Transverse colon (tissue), 4 donors: ENCODE results near the gene B4GALT5. TPM values are rescaled to one million over a fixed set of nuclear protein-coding genes. Genes with fewer than 3 reads are reported as not detected.

Experiments used
- DNase-seq: peaks from one replicate; pipeline ENCODE4 v3.0.0-alpha.2; 2019
- H3K27ac ChIP-seq, 4 donors: fragments of 200-600 bp; sonication (generic); 2 replicates each; pipeline ENCODE4 v1.5.1; 2016 to 2018; ENCODE audit warnings: inconsistent platforms in 4 of 4
- H3K27me3 ChIP-seq: fragments of 200-600 bp; sonication (generic); 2 replicates; pipeline ENCODE4 v1.5.1; 2017; ENCODE audit warnings: inconsistent platforms
- H3K36me3 ChIP-seq, 4 donors: fragments of 200-600 bp; sonication (generic); 2 replicates each; pipeline ENCODE4 v1.5.1; 2017 to 2019; ENCODE audit warnings: inconsistent platforms in 4 of 4
- H3K4me1 ChIP-seq, 4 donors: fragments of 200-600 bp; sonication (generic); 2 replicates each; pipeline ENCODE4 v1.5.1; 2017 to 2020; ENCODE audit warnings: inconsistent platforms in 4 of 4
- H3K4me3 ChIP-seq, 4 donors: fragments of 200-600 bp; sonication (generic); 1 replicate in 1 of 4; 2 replicates in 3 of 4; pipeline versions ENCODE4 v1.5.1 to v1.6.1; 2017 to 2019; ENCODE audit warnings: inconsistent platforms in 4 of 4
- H3K9me3 ChIP-seq, 2 donors: fragments of 200-600 bp; sonication (generic); 2 replicates each; pipeline ENCODE4 v1.5.1; 2017 to 2019; ENCODE audit warnings: inconsistent platforms in 2 of 2
- EP300 ChIP-seq: sonication (generic); formaldehyde crosslinking; IDR thresholded peaks from one replicate; pipeline ENCODE4 v1.6.1; 2017; ENCODE audit warnings: antibody characterized with exemption, low read depth
- POLR2A ChIP-seq: fragments of 450-650 bp; IDR thresholded peaks from one replicate; pipeline ENCODE4 v1.6.1; 2016; ENCODE audit warnings: antibody characterized with exemption, mild to moderate bottlenecking, moderate library complexity
- POLR2AphosphoS5 ChIP-seq, 3 donors: sonication (generic); formaldehyde crosslinking; IDR thresholded peaks; one replicate each; pipeline ENCODE4 v1.6.1; 2016; ENCODE audit warnings: antibody characterized with exemption in 3 of 3
- WGBS, 2 donors: methylation state at CpG; one replicate each; pipeline ENCODE4 v1.1.5; 2018; ENCODE audit warnings: low coverage in 1 of 2; 5-methylcytosine and 5-hydroxymethylcytosine counted together
- in situ Hi-C, 4 donors: fragments of 200-750 bp; cut with MboI; loops; one replicate each; pipeline versions ENCODE4 v1.15.0 to v1.15.1; 2017; ENCODE audit warnings: low sequenced_read_pairs in 3 of 4, low pct_ligation_motif_present in 1 of 4, low pct_unique_long_range_greater_than_20kb in 1 of 4
- intact Hi-C: fragments of 100-400 bp; cut with DNase I; formaldehyde crosslinking; loops from one replicate; pipeline ENCODE4 v1.15.1; 2023; ENCODE audit warnings: low total_unique reads
- total RNA-seq, 4 donors: library from RNA; depleted of rRNA; stranded (reverse); fragments of >200 nt; gene quantifications; one replicate each; pipeline ENCODE4 v1.1.0, GENCODE V29; 2016
- TF ChIP-seq, protein P1 (sequence below), 5 experiments: fragments of 200-600 bp in 3 of 5; fragments of 450-650 bp in 2 of 5; sonication (generic) in 3 of 5; IDR thresholded peaks; 1 replicate in 2 of 5; 2 replicates in 3 of 5; pipeline ENCODE4 v1.5.1; 2016 to 2017; ENCODE audit warnings: antibody characterized with exemption in 5 of 5, inconsistent platforms in 3 of 5, mild to moderate bottlenecking in 2 of 5, moderate library complexity in 1 of 5

The B4GALT5 gene
- total RNA-seq, 4 donors from 2014 or later: 22.3 to 43.2 (median 29.4) TPM

DNA sequence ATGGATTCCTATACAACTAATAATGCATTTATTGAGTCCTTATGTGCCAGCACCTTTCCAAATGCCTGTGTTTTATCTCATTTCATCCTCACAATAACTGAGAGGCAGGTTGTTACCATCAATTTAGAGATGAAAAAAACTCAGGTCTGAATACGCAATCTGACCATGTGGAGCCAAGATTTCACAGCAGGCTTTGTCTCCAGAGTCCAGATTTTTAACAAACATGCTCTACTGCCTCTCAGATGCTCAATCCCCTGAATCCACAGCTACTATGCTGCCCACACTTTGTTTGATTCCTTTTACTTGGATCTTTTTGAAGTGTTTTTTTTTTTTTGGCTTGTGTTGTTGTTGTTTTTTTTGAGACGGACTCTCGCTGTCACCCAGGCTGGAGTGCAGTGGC is 46.8 kb downstream of the B4GALT5 start:
- no peaks in the 10 kb centered on the region for H3K9me3 ChIP-seq
- H3K4me1 ChIP-seq: peaks cover 2 to 50% (median 21%) of the 10 kb centered on the region in 4 donors
- no peak overlapping the region for H3K27ac ChIP-seq
- no peak for TF ChIP-seq POLR2A
- TF ChIP-seq, protein P1, sequence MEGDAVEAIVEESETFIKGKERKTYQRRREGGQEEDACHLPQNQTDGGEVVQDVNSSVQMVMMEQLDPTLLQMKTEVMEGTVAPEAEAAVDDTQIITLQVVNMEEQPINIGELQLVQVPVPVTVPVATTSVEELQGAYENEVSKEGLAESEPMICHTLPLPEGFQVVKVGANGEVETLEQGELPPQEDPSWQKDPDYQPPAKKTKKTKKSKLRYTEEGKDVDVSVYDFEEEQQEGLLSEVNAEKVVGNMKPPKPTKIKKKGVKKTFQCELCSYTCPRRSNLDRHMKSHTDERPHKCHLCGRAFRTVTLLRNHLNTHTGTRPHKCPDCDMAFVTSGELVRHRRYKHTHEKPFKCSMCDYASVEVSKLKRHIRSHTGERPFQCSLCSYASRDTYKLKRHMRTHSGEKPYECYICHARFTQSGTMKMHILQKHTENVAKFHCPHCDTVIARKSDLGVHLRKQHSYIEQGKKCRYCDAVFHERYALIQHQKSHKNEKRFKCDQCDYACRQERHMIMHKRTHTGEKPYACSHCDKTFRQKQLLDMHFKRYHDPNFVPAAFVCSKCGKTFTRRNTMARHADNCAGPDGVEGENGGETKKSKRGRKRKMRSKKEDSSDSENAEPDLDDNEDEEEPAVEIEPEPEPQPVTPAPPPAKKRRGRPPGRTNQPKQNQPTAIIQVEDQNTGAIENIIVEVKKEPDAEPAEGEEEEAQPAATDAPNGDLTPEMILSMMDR (IDR thresholded peaks at IDR 0.05): no peak
- TF ChIP-seq EP300: no peak
- no peak for TF ChIP-seq POLR2AphosphoS5 (IDR thresholded peaks at IDR 0.05)
- in situ Hi-C loops (no loop called here), intact Hi-C loops (no loop called here)
- no peaks in the 10 kb centered on the region for H3K27me3 ChIP-seq
- 54 to 80% methylated on average over 3 of the region's 3 CpGs for WGBS, 2 donors
- H3K36me3 ChIP-seq: no peaks in the 10 kb centered on the region
- DNase-seq: no peak
- no peak overlapping the region for H3K4me3 ChIP-seq

DNA sequence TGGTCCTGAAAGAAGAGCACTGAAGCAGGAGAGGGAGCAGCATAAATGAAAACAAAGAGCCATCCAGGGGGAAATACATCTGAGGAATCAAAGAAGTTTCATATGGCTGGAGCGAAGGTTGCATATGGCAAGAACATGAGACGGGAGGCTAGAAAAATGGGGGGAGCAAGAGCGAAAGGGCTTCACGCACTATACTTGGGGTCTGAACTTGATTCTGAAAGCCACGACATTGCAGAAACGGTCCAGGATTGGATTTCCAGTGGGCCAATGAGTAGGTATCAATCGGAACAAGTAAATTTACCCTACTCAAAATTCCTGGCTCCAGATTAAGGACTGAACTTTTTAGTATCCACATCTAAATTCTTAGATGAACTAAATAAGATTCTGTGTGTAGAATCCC is 47.9 kb downstream of the B4GALT5 start:
- DNase-seq: no peak
- Histone ChIP-seq H3K36me3 (no peaks in the 10 kb centered on the region), H3K27me3 (no peaks in the 10 kb centered on the region), H3K27ac (no peak overlapping the region), H3K9me3 (no peaks in the 10 kb centered on the region), H3K4me1 (peaks cover 0 to 47% (median 14%) of the 10 kb centered on the region in 4 donors), H3K4me3 (no peak overlapping the region)
- 90 to 93% methylated on average over 4 to 7 of the region's 7 CpGs for WGBS, 2 donors
- intact Hi-C loops: no loop called here
- in situ Hi-C loops: no loop called here
- TF ChIP-seq POLR2A (no peak), EP300 (no peak), POLR2AphosphoS5 (IDR thresholded peaks at IDR 0.05) (no peak)
- TF ChIP-seq, protein P1 (IDR thresholded peaks at IDR 0.05): no peak

DNA sequence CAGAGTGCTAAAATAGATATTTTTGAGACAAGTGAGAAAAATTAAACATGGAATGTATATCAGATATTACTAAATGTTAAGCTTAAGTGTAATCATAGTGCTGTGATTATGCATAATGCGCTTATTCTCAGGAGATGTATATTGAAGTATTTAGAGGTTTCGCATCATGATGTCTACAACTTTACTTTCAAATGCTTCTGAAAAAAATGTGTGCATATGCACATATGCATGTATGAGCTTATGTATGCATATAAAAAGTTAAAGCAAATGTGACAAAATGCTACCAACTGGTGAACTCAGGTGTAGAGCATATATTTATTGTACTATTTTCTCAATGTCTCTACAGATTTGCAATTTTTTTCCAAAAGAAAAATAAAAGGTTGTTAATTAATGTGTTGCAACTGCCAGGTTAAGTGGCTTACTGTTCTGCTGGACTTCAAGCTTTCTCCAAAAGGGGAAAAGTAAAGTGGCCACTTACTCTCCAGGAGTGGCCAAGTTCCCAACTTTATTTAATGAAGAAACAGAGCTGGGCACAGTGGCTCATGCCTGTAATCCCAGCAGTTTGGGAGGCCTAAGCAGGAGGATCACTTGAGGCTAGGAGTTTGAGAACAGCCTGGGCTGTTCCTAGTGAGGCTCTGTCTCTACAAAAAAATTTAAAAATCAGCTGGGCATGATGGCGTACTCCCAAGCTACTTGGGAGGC is 48.9 kb downstream of the B4GALT5 start:
- H3K27me3 ChIP-seq: no peaks in the 10 kb centered on the region
- peaks cover 0 to 43% (median 8%) of the 10 kb centered on the region in 4 donors for H3K4me1 ChIP-seq
- no peak overlapping the region for H3K4me3 ChIP-seq
- DNase-seq: no peak
- intact Hi-C loops (no loop called here), in situ Hi-C loops (no loop called here)
- H3K36me3 ChIP-seq: no peaks in the 10 kb centered on the region
- H3K27ac ChIP-seq: no peak overlapping the region
- TF ChIP-seq, protein P1 (IDR thresholded peaks at IDR 0.05): no peak
- no peak for TF ChIP-seq POLR2AphosphoS5 (IDR thresholded peaks at IDR 0.05)
- TF ChIP-seq POLR2A: no peak
- 96 to 100% methylated on average over 2 to 3 of the region's 3 CpGs for WGBS, 2 donors
- H3K9me3 ChIP-seq: no peaks in the 10 kb centered on the region

DNA sequence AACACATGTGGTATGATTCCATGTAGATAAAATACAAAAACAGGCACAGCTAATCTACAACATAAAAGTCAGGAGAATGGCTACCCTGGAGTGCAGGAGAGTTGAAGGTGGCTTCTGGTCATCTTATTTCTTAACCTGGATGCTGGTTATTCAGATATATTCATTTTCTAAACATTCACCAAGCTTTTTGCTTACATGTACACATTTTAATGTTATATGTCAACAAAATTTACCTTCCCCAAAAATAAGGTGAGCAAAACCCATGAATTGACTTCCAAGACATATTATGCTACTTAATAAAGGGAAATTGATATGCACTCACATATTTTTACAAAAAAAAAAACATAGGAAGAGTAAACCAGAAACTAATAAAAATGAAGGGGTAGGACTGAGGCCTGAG is 50.6 kb downstream of the B4GALT5 start:
- DNase-seq: no peak
- intact Hi-C loops: no loop called here
- Histone ChIP-seq H3K9me3 (no peaks in the 10 kb centered on the region), H3K4me3 (no peak overlapping the region), H3K27me3 (no peaks in the 10 kb centered on the region), H3K4me1 (peaks cover 5 to 49% (median 13%) of the 10 kb centered on the region in 4 donors), H3K27ac (no peak overlapping the region), H3K36me3 (no peaks in the 10 kb centered on the region)
- in situ Hi-C loops: no loop called here
- TF ChIP-seq POLR2AphosphoS5 (IDR thresholded peaks at IDR 0.05) (no peak), POLR2A (no peak), EP300 (no peak)
- TF ChIP-seq, protein P1 (IDR thresholded peaks at IDR 0.05): no peak
